Neuronal stem cell (in vitro differentiated cells): ENCODE data around the gene TEDC2.

ENCODE experiments used
- DNase-seq: peaks from one replicate; pipeline ENCODE4 v3.0.0-alpha.2; 2013; ENCODE audit warnings: low spot score
- H2AFZ ChIP-seq: one replicate; pipeline ENCODE4 v1.6.1; 2013; ENCODE audit warnings: mild to moderate bottlenecking, low read length, inconsistent platforms
- H2AK5ac ChIP-seq: 2 replicates; pipeline ENCODE4 v1.6.1; 2013; ENCODE audit warnings: low read depth, mild to moderate bottlenecking, inconsistent platforms, low read length, moderate library complexity, mixed read lengths
- H2BK120ac ChIP-seq: 2 replicates; pipeline ENCODE4 v1.6.1; 2013; ENCODE audit warnings: low read depth, mild to moderate bottlenecking, inconsistent platforms, low read length, moderate library complexity, mixed read lengths
- H2BK12ac ChIP-seq: one replicate; pipeline ENCODE4 v1.6.1; 2013; ENCODE audit warnings: low read length, inconsistent platforms
- H2BK15ac ChIP-seq: 2 replicates; pipeline ENCODE4 v1.6.1; 2013; ENCODE audit warnings: mild to moderate bottlenecking, low read length, inconsistent platforms, mixed read lengths
- H2BK5ac ChIP-seq: one replicate; pipeline ENCODE4 v1.6.1; 2013; ENCODE audit warnings: inconsistent platforms, mild to moderate bottlenecking, low read length, moderate library complexity
- H3K14ac ChIP-seq: one replicate; pipeline ENCODE4 v1.6.1; 2013; ENCODE audit warnings: low read length, inconsistent platforms
- H3K18ac ChIP-seq: 2 replicates; pipeline ENCODE4 v1.6.1; 2013; ENCODE audit warnings: low read length, inconsistent platforms
- H3K23ac ChIP-seq: 2 replicates; pipeline ENCODE4 v1.6.1; 2013; ENCODE audit warnings: low read depth, mild to moderate bottlenecking, mixed read lengths, low read length, inconsistent platforms; ENCODE audit not compliant: poor library complexity
- H3K27ac ChIP-seq: replicated peaks from 3 replicates; pipeline ENCODE4 v1.5.1; 2013; ENCODE audit warnings: low read length, inconsistent platforms
- H3K27me3 ChIP-seq, 3 experiments: 2 replicates each; pipeline ENCODE4 v1.6.1; 2013; ENCODE audit warnings: low read length in 3 of 3, mild to moderate bottlenecking in 2 of 3, inconsistent platforms in 1 of 3, low read depth in 1 of 3, mixed read lengths in 1 of 3, moderate library complexity in 1 of 3; ENCODE audit not compliant: control insufficient read depth in 3 of 3, insufficient read depth in 3 of 3
- H3K36me3 ChIP-seq, 2 donors: replicated peaks in 1 of 2; 2 replicates each; pipeline ENCODE4 v1.6.1; 2013; ENCODE audit warnings: low read length in 2 of 2; ENCODE audit not compliant: control insufficient read depth in 2 of 2, insufficient read depth in 2 of 2
- H3K4ac ChIP-seq: 2 replicates; pipeline ENCODE4 v1.6.1; 2013; ENCODE audit warnings: inconsistent platforms, mild to moderate bottlenecking, low read length, moderate library complexity
- H3K4me1 ChIP-seq, 2 donors: 1 replicate in 1 of 2; 2 replicates in 1 of 2; pipeline ENCODE4 v1.6.1; 2013; ENCODE audit warnings: low read length in 2 of 2, low read depth in 1 of 2; ENCODE audit not compliant: control insufficient read depth in 2 of 2, insufficient read depth in 1 of 2
- H3K4me2 ChIP-seq: one replicate; pipeline ENCODE4 v1.6.1; 2013; ENCODE audit warnings: mild to moderate bottlenecking, low read length, inconsistent platforms; ENCODE audit not compliant: insufficient read depth, poor library complexity, severe bottlenecking
- H3K4me3 ChIP-seq, 2 donors: 2 replicates each; pipeline ENCODE4 v1.5.1; 2013; ENCODE audit warnings: low read length in 2 of 2, mild to moderate bottlenecking in 2 of 2, inconsistent platforms in 1 of 2, moderate library complexity in 1 of 2
- H3K79me1 ChIP-seq: one replicate; pipeline ENCODE4 v1.6.1; 2013; ENCODE audit warnings: low read depth, mild to moderate bottlenecking, inconsistent platforms, low read length, moderate library complexity
- H3K9ac ChIP-seq: one replicate; pipeline ENCODE4 v1.6.1; 2013; ENCODE audit warnings: mild to moderate bottlenecking, low read depth, low read length, inconsistent platforms; ENCODE audit not compliant: poor library complexity
- H3K9me3 ChIP-seq, 2 donors: replicated peaks in 1 of 2; 2 replicates each; pipeline versions ENCODE3 to v1.6.1; 2013; ENCODE audit warnings: low read length in 2 of 2, mild to moderate bottlenecking in 2 of 2, inconsistent platforms in 1 of 2, low read depth in 1 of 2, mixed read lengths in 1 of 2, moderate library complexity in 1 of 2; ENCODE audit not compliant: control insufficient read depth in 2 of 2, insufficient read depth in 1 of 2
- H4K8ac ChIP-seq: one replicate; pipeline ENCODE4 v1.6.1; 2013; ENCODE audit warnings: low read depth, mild to moderate bottlenecking, inconsistent platforms, low read length, moderate library complexity
- H4K91ac ChIP-seq: one replicate; pipeline ENCODE4 v1.6.1; 2013; ENCODE audit warnings: low read length, low read depth, mild to moderate bottlenecking, inconsistent platforms; ENCODE audit not compliant: poor library complexity
- WGBS, 2 donors: extraction: QIAGEN DNeasy Blood & Tissue Kit; methylation state at CpG; one replicate each; pipeline ENCODE4 v1.1.7; 2013; ENCODE audit warnings: missing lambda C conversion rate in 2 of 2, mixed read lengths in 1 of 2; ENCODE audit not compliant: insufficient read length in 2 of 2, insufficient replicate concordance in 1 of 2; ENCODE audit errors: extremely low coverage in 2 of 2; 5-methylcytosine and 5-hydroxymethylcytosine counted together

The TEDC2 gene

GRCh38 chr16:2458887-2459646 lies 842 bp upstream of the TEDC2 start:
- Histone ChIP-seq H3K4me3 (peak overlapping the region; percentile 67 to 75), H2BK15ac (peak overlapping the region; percentile 67), H3K9ac (peak overlapping the region; percentile 91), H3K18ac (peak overlapping the region; percentile 94), H3K9me3 (no peaks in the 10 kb centered on the region), H3K79me1 (peaks cover 19% of the 10 kb centered on the region), H4K8ac (no peak overlapping the region), H4K91ac (peak overlapping the region; percentile 9), H3K4me1 (peaks cover 13 to 19% of the 10 kb centered on the region in 2 donors), H3K27me3 (no peaks in the 10 kb centered on the region), H3K27ac (no peak overlapping the region), H2BK120ac (no peak overlapping the region), H2BK5ac (peak overlapping the region; percentile 87), H3K4me2 (peak overlapping the region; percentile 71), H3K23ac (peak overlapping the region; percentile 86), H2AFZ (peak overlapping the region; percentile 98), H3K4ac (no peak overlapping the region), H3K14ac (peak overlapping the region; percentile 49), H2BK12ac (no peak overlapping the region), H3K36me3 (peaks cover 49 to 76% of the 10 kb centered on the region in 2 donors), H2AK5ac (peak overlapping the region; percentile 47)
- no CpG with 5 or more reads among the region's 18 CpGs for WGBS, 2 donors
- no peak for DNase-seq

DNA sequence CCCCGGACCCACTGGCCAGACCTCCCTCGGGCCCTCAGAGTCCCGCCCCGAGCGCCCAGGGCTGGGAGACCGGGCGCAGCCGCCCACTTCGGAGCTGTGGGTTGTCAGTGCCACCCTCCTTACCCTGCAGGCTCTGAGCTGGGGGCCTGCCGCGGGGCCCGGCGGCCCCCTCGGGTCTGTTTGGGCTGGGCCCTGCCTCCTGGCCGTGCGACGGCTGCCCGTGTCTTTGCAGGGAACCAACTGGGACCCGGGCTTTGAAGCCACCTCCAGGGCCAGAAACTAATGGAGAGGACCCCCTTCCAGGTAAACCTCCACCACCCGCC lies 443 bp downstream of the TEDC2 start:
- H3K27ac ChIP-seq = peak overlapping the region; percentile 77
- no CpG with 5 or more reads among the region's 20 CpGs for WGBS, 2 donors
- peaks cover 41 to 64% of the 10 kb centered on the region in 2 donors for H3K36me3 ChIP-seq

GRCh38 chr16:2460916-2461315 lies 1.0 kb downstream of the TEDC2 start:
- no peak overlapping the region for H4K91ac ChIP-seq
- H2BK12ac ChIP-seq = no peak overlapping the region
- H3K36me3 ChIP-seq = peaks cover 39 to 61% of the 10 kb centered on the region in 2 donors
- H2BK120ac ChIP-seq = no peak overlapping the region
- no peak overlapping the region for H2BK5ac ChIP-seq
- peak overlapping the region; percentile 31 for H3K18ac ChIP-seq
- H3K23ac ChIP-seq = peak overlapping the region; percentile 25
- no peak overlapping the region for H3K14ac ChIP-seq
- peak overlapping the region; percentile 75 for H2AK5ac ChIP-seq
- H3K27me3 ChIP-seq = no peaks in the 10 kb centered on the region
- H3K4ac ChIP-seq = no peak overlapping the region
- H2AFZ ChIP-seq = no peak overlapping the region
- H3K27ac ChIP-seq = no peak overlapping the region
- peak overlapping the region; percentile 2 for H3K9ac ChIP-seq
- WGBS, 2 donors = no CpG with 5 or more reads among the region's 13 CpGs
- peaks cover 19% of the 10 kb centered on the region for H3K79me1 ChIP-seq
- peak overlapping the region; percentile 67 to 92 for H3K4me3 ChIP-seq
- H3K4me1 ChIP-seq = peaks cover 13 to 19% of the 10 kb centered on the region in 2 donors
- H2BK15ac ChIP-seq = no peak overlapping the region
- H3K9me3 ChIP-seq = no peaks in the 10 kb centered on the region
- H4K8ac ChIP-seq = no peak overlapping the region
- no peak for DNase-seq
- peak overlapping the region; percentile 89 for H3K4me2 ChIP-seq

More for the DNA sequence above, 443 bp downstream of the TEDC2 start:
- peak overlapping the region; percentile 25 for H3K23ac ChIP-seq
- H3K18ac ChIP-seq = peak overlapping the region; percentile 76
- peaks cover 13 to 19% of the 10 kb centered on the region in 2 donors for H3K4me1 ChIP-seq
- peak overlapping the region; percentile 75 for H2AK5ac ChIP-seq
- H3K4ac ChIP-seq = no peak overlapping the region
- peaks cover 19% of the 10 kb centered on the region for H3K79me1 ChIP-seq
- no peaks in the 10 kb centered on the region for H3K27me3 ChIP-seq
- no peaks in the 10 kb centered on the region for H3K9me3 ChIP-seq
- H3K9ac ChIP-seq = peak overlapping the region; percentile 88
- peak overlapping the region; percentile 89 for H3K4me2 ChIP-seq
- no peak overlapping the region for H2BK120ac ChIP-seq
- H3K4me3 ChIP-seq = peak overlapping the region; percentile 67 to 92
- no peak overlapping the region for H4K91ac ChIP-seq
- H2BK5ac ChIP-seq = peak overlapping the region; percentile 82
- H3K14ac ChIP-seq = peak overlapping the region; percentile 38
- H2AFZ ChIP-seq = peak overlapping the region; percentile 98
- H2BK12ac ChIP-seq = no peak overlapping the region
- no peak for DNase-seq
- peak overlapping the region; percentile 49 for H2BK15ac ChIP-seq
- H4K8ac ChIP-seq = no peak overlapping the region

DNA sequence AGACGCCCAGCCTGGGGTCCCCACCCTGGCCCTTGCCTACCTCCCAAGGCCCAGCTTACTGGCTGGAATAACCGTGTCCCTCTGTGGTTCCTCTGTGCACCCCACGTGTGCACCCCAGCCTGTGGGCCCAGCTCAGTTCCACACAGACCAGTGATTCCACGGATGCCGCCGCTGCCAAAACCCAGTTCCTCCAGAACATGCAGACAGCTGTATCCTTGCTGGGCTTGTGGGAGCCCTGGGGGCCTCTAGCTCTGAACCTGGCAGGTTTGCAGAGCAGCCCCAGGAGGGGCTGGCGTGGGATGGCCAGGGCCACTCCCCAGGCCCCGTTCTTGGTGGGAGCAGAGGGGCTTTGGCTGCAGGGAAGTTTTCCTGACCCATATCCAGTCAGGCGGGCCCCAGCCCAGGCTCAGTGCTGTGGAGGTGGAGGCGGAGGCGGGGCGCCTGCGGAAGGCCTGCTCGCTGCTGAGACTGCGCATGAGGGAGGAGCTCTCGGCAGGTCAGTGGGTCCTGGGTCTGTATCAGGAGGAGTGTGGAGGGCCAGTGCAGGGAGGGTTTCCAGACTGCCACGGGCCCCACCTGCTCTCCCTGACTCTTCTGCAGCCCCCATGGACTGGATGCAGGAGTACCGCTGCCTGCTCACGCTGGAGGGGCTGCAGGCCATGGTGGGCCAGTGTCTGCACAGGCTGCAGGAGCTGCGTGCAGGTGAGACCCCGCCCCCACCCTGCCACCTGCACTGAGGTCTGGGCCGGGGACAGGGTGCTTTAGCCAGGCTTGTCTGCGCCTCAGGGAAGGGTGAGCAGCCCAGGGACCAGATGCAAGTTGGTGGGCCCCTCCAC lies 2.3 kb downstream of the TEDC2 start:
- Histone ChIP-seq H3K14ac (peak overlapping the region; percentile 56), H4K91ac (no peak overlapping the region), H3K18ac (no peak overlapping the region), H3K27ac (no peak overlapping the region), H3K79me1 (peaks cover 16% of the 10 kb centered on the region), H3K23ac (peak overlapping the region; percentile 65), H3K4me3 (peak overlapping the region in 1 of 2 donors; percentile 6), H2BK120ac (no peak overlapping the region), H4K8ac (no peak overlapping the region), H2BK15ac (no peak overlapping the region), H2BK12ac (no peak overlapping the region), H3K4ac (no peak overlapping the region), H2AFZ (no peak overlapping the region), H3K4me1 (peaks cover 13 to 20% of the 10 kb centered on the region in 2 donors), H2BK5ac (no peak overlapping the region), H3K9ac (peak overlapping the region; percentile 60), H3K9me3 (no peaks in the 10 kb centered on the region), H3K27me3 (no peaks in the 10 kb centered on the region), H3K36me3 (peaks cover 26 to 47% of the 10 kb centered on the region in 2 donors), H3K4me2 (no peak overlapping the region), H2AK5ac (no peak overlapping the region)
- no peak for DNase-seq
- no CpG with 5 or more reads among the region's 23 CpGs for WGBS, 2 donors
